Anterior cingulate cortex (tissue), 58 donors: ENCODE results near the gene NAA60.

Experiments
- DNase-seq, 58 donors: peaks; one replicate each; lab custom pipeline; 2025; lab: John Stamatoyannopoulos, UW

NAA60 gene

GRCh38 chr16:3503523-3503922 is 60.0 kb downstream of the NAA60 start:
- DNase-seq: no peak

GRCh38 chr16:3508736-3509135 is 65.3 kb downstream of the NAA60 start:
- no peak for DNase-seq

- DNase-seq: no peak
These were observed 66.0 kb downstream of the NAA60 start for GRCh38 chr16:3509470-3509928.

GRCh38 chr16:3510416-3510815 is 66.9 kb downstream of the NAA60 start:
- no peak for DNase-seq

- no peak for DNase-seq
These were observed 68.1 kb downstream of the NAA60 start for GRCh38 chr16:3511286-3512180.

GRCh38 chr16:3513892-3514583 is 70.6 kb downstream of the NAA60 start:
- no peak for DNase-seq

GRCh38 chr16:3514621-3515020 is 71.1 kb downstream of the NAA60 start:
- no peak for DNase-seq

GRCh38 chr16:3515897-3516296 is 72.4 kb downstream of the NAA60 start:
- DNase-seq: no peak

GRCh38 chr16:3518292-3518985 is 75.0 kb downstream of the NAA60 start:
- no peak for DNase-seq

- DNase-seq: no peak
These were observed 75.5 kb downstream of the NAA60 start for GRCh38 chr16:3518986-3519348.

- no peak for DNase-seq
These were observed 76.1 kb downstream of the NAA60 start for GRCh38 chr16:3519581-3519980.

- no peak for DNase-seq
These were observed 76.9 kb downstream of the NAA60 start for GRCh38 chr16:3520413-3520812.

- no peak for DNase-seq
These were observed 77.4 kb downstream of the NAA60 start for GRCh38 chr16:3520841-3521240.

- no peak for DNase-seq
These were observed 79.8 kb downstream of the NAA60 start for GRCh38 chr16:3523281-3523680.

- DNase-seq: no peak
These were observed 82.5 kb downstream of the NAA60 start for GRCh38 chr16:3525951-3526350.

GRCh38 chr16:3527216-3527829 is 83.8 kb downstream of the NAA60 start:
- peak in 46 of 58 donors; percentile 1 to 82 (median 34) for DNase-seq

- no peak for DNase-seq
These were observed 84.9 kb downstream of the NAA60 start for GRCh38 chr16:3528406-3528805.

GRCh38 chr16:3529175-3529574 is 85.7 kb downstream of the NAA60 start:
- no peak for DNase-seq

GRCh38 chr16:3530371-3530914 is 87.0 kb downstream of the NAA60 start:
- DNase-seq: no peak

GRCh38 chr16:3532741-3533140 is 89.3 kb downstream of the NAA60 start:
- no peak for DNase-seq
